Measurements from ENCODE around the gene BTBD9. TPM values are rescaled to one million over a fixed set of nuclear protein-coding genes. Genes with fewer than 3 reads are reported as not detected.

Gene BTBD9
- total and polyA plus RNA-seq, 10 donors: 1.2 to 43.1 (median 27.8) TPM

DNA sequence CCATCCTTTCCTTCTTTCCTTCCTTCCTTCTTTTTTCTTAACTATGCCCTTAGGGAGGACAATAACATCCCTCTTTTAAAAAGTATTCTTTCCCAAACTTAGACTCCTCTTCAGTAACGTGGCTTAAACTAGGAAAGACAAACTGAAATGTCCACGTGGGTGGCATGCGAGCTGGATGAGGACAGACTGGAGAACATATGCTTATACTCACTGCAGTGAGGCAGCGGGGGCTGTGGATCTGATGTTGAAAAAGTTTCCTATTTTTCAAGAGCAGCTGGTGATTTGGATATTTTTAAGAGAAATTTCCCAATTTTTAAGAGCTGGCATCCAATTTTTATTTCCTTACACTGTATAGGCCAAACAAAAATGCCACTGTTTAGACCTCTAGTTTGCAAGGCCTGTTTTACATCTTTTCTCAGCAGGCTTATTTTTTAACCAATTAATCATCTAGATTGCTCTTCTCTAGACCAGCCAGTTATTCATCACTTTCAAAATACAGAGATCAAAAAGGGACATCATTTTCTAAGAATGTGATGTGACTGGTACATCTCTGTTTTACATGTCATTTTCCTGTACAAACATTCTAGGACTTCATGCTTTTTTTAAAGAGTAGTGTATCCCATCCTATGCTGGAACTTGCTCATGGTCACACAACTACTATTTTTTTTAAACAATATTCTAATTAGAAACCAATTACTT is 226.5 kb downstream of the BTBD9 start:
- DNase-seq: no peak
- no peaks in the 10 kb centered on the region for H3K36me3 ChIP-seq
- H3K27ac ChIP-seq: no peak overlapping the region
- intact Hi-C loops (cut with DNase I; ENCODE audit: low total_unique reads): no loop called here
- H3K4me3 ChIP-seq: no peak overlapping the region
- TF ChIP-seq POLR2AphosphoS5 (IDR thresholded peaks at IDR 0.05) (no peak), POLR2A (IDR thresholded peaks at IDR 0.05) (no peak)
- TF ChIP-seq, protein P1, sequence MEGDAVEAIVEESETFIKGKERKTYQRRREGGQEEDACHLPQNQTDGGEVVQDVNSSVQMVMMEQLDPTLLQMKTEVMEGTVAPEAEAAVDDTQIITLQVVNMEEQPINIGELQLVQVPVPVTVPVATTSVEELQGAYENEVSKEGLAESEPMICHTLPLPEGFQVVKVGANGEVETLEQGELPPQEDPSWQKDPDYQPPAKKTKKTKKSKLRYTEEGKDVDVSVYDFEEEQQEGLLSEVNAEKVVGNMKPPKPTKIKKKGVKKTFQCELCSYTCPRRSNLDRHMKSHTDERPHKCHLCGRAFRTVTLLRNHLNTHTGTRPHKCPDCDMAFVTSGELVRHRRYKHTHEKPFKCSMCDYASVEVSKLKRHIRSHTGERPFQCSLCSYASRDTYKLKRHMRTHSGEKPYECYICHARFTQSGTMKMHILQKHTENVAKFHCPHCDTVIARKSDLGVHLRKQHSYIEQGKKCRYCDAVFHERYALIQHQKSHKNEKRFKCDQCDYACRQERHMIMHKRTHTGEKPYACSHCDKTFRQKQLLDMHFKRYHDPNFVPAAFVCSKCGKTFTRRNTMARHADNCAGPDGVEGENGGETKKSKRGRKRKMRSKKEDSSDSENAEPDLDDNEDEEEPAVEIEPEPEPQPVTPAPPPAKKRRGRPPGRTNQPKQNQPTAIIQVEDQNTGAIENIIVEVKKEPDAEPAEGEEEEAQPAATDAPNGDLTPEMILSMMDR (IDR thresholded peaks at IDR 0.05 in 8 of 11, conservative IDR thresholded peaks at IDR 0.05 in 3 of 11): no peak
- no peaks in the 10 kb centered on the region for H3K4me1 ChIP-seq
- no peaks in the 10 kb centered on the region for H3K27me3 ChIP-seq (replicated peaks in 1 of 7)
- H3K9me3 ChIP-seq: no peaks in the 10 kb centered on the region
- WGBS, 5 donors: 74 to 93% (median 88%) methylated on average over 4 of the region's 4 CpGs

- H3K36me3 ChIP-seq: no peaks in the 10 kb centered on the region
- 44 to 62% (median 53%) methylated on average over 3 of the region's 3 CpGs for WGBS, 5 donors
- intact Hi-C loops (cut with DNase I; ENCODE audit: low total_unique reads): no loop called here
- H3K27ac ChIP-seq: no peak overlapping the region
- peaks cover 0 to 14% (median 0%) of the 10 kb centered on the region in 6 donors for H3K4me1 ChIP-seq
- no peak for TF ChIP-seq POLR2AphosphoS5 (IDR thresholded peaks at IDR 0.05)
- no peak for TF ChIP-seq POLR2A (IDR thresholded peaks at IDR 0.05)
- TF ChIP-seq, protein P1 (IDR thresholded peaks at IDR 0.05 in 8 of 11, conservative IDR thresholded peaks at IDR 0.05 in 3 of 11): no peak
- H3K9me3 ChIP-seq: no peaks in the 10 kb centered on the region
- no peaks in the 10 kb centered on the region for H3K27me3 ChIP-seq (replicated peaks in 1 of 7)
- no peak for DNase-seq
- no peak overlapping the region for H3K4me3 ChIP-seq
Observed at GRCh38 chr6:38407192-38407591, 232.5 kb downstream of the BTBD9 start.

DNA sequence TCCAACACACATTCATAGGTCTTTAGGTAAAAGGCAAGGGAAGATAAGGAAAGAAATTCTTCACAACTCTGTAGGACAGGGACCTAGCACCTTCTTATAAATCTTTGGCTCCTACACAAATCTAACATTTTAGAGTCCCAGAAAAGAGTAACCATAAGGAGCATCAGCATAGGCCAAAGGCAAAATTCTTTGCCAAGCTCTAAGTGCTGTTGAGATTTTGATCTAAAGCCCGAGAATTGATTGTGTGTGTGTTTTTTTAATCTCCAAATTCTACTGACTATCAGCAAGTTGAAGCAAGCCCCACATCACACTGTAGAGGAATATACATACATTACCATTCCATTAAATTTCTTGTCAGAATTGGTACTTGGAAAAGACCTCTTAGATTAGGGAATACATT is 233.6 kb downstream of the BTBD9 start:
- Histone ChIP-seq H3K4me3 (no peak overlapping the region), H3K27ac (no peak overlapping the region), H3K27me3 (replicated peaks in 1 of 7) (no peaks in the 10 kb centered on the region), H3K36me3 (no peaks in the 10 kb centered on the region), H3K9me3 (peaks cover 0 to 1% (median 0%) of the 10 kb centered on the region in 8 donors), H3K4me1 (peaks cover 0 to 14% (median 0%) of the 10 kb centered on the region in 6 donors)
- intact Hi-C loops (cut with DNase I; ENCODE audit: low total_unique reads): no loop called here
- 86 to 100% (median 94%) methylated on average over 1 of the region's 1 CpG for WGBS, 5 donors
- TF ChIP-seq POLR2A (IDR thresholded peaks at IDR 0.05) (no peak), POLR2AphosphoS5 (IDR thresholded peaks at IDR 0.05) (no peak)
- TF ChIP-seq, protein P1 (IDR thresholded peaks at IDR 0.05 in 8 of 11, conservative IDR thresholded peaks at IDR 0.05 in 3 of 11): no peak
- no peak for DNase-seq

DNA sequence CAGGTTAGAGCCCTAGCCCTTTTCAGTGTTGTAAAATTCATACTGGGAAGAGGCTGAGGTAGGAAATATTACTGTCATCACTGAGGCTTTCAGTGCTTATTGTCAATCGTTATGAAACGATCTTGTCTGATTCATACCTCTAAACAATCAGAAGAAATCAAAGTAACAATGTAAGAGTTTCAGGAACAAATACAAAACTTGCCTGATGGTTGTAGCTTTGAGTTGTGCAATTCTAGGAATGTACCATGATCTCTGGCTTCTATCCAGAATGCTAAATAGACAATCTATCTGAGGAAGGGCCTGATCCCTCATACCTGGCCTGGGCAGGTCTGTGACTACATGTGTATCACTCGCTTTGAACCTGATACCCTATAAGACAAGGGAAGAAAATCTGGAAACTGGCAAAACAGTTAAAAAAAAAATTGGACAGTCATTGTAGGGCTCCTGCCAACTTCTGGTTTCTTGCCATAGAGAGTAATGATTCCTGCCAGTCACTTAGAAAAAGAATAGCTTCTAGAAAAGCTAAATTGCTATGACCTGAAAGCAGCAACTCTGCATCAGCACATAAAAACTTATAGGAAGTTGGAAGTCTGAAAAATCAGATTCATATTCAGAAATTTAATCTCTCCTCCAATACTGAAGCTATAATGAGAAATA is 234.7 kb downstream of the BTBD9 start:
- 73 to 93% (median 82%) methylated on average over 3 of the region's 3 CpGs for WGBS, 5 donors
- Histone ChIP-seq H3K27ac (no peak overlapping the region), H3K36me3 (no peaks in the 10 kb centered on the region), H3K9me3 (peaks cover 0 to 5% (median 0%) of the 10 kb centered on the region in 8 donors), H3K27me3 (replicated peaks in 1 of 7) (no peaks in the 10 kb centered on the region), H3K4me1 (peaks cover 0 to 14% (median 0%) of the 10 kb centered on the region in 6 donors), H3K4me3 (no peak overlapping the region)
- no peak for TF ChIP-seq POLR2AphosphoS5 (IDR thresholded peaks at IDR 0.05)
- TF ChIP-seq, protein P1 (IDR thresholded peaks at IDR 0.05 in 8 of 11, conservative IDR thresholded peaks at IDR 0.05 in 3 of 11): no peak
- no peak for TF ChIP-seq POLR2A (IDR thresholded peaks at IDR 0.05)
- DNase-seq: no peak
- intact Hi-C loops (cut with DNase I; ENCODE audit: low total_unique reads): no loop called here
